Right renal cortex interstitium (tissue), 3 donors: ENCODE data around the gene CHD2. TPM values are rescaled to one million over a fixed set of nuclear protein-coding genes. Genes with fewer than 3 reads are reported as not detected.

Experiments used
- DNase-seq, 3 donors: peaks; one replicate each; pipeline ENCODE4 v3.0.0-alpha.2; 2013; ENCODE audit warnings: low read depth in 3 of 3, low spot score in 2 of 3
- polyA plus RNA-seq, 3 donors: library from polyadenylated mRNA; unstranded; fragments of 120-200 nt; gene quantifications; one replicate each; pipeline ENCODE4 v1.2.1, GENCODE V29; 2013; ENCODE audit not compliant: insufficient read length in 3 of 3

The CHD2 gene
- polyA plus RNA-seq, 3 donors = 89.8 to 120 (median 105) TPM

DNA sequence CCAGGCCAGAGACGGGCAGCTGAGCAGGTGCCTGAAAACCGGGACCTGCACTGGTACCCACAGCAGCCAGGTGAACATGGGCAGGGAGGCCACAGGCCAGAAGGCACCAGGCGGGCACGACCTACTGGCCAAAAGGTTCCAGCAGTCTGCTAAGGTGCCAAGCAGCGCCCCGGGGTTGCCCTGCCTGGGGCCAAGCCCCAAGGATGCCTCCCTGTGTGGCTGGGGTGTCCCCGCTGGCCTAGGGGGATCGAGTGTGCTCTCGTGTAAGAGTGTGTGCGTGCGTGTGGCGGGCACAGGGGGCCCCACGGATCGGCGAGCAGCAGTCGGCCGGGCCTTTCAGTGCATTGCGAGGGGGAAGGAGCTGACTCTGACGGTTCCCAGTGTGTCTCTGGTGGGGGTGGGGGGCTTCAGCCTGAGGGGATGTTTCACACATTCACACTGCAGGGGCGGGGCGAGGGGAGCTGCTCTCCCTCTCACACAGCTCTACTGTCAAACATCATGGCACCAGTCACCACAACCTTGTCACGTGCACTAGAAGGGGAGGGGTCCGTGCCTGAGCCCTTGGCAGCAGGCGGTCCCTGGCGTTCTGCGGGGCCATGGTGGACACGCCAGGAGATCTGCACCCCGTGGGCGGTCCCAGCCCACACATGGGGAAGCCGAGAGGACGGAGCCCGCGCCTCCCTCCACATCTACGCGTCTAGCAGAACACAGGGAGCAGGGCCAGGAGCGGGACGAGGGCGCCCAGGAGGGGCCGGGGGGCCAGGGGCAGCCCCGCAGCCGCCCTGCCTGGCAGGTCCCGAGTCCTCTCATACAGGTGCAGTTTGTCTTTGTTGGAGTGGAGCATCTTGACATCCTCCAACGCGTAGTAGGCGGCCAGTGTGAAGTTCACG, 144.4 kb downstream of the CHD2 start:
- DNase-seq = no peak

DNA sequence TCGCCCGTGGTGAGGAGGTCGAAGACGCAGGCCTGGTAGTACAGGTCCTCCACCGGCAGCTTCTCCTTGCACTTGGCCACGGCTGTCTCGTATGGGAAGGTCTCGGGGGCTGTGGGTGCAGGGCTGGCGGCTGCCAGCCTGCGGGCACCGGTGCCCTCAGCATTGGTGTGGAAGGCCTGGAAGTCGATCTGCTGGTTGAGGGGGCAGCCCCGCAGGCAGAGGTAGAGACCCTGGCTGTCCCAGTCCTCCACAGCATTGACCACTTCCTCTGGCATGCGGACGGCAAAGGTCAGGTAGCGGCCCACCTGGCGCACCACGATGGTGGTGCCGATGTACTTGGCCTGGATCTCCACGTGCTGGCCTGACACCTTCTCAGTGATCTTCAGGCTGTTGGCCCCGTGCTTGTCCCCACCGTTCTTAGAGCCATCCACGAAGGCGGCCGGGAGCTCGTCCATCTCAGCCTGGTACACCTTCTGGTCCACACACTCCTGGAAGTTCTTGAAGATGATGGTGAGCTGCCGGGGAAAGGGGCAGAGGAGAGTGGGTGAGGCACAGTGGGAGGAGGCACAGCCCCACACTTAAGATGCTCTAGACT, 145.2 kb downstream of the CHD2 start:
- no peak for DNase-seq

DNA sequence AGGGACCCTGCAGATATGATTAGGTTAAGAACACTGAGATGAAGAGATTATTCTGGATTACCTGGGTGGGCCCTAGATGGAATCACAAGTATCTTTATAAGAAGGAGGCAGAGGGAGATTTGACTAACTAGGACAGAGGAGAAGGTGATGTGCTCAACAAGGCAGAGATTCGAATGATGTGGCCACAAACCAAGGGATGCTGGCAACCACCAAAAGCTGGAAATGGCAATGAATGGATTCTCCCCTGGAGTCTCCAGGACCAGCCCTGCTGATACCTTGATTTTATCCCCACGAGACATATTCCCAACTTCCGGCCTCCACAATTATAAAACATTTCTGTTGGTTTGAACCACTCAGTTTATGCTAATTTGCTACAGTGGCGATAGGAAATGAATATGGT, 146.0 kb downstream of the CHD2 start:
- no peak for DNase-seq

- DNase-seq = no peak
Observed at GRCh38 chr15:93046721-93047120, 146.6 kb downstream of the CHD2 start.

GRCh38 chr15:93047621-93048425, 147.7 kb downstream of the CHD2 start:
- DNase-seq = no peak

GRCh38 chr15:93048426-93048721, 148.2 kb downstream of the CHD2 start:
- DNase-seq = no peak

DNA sequence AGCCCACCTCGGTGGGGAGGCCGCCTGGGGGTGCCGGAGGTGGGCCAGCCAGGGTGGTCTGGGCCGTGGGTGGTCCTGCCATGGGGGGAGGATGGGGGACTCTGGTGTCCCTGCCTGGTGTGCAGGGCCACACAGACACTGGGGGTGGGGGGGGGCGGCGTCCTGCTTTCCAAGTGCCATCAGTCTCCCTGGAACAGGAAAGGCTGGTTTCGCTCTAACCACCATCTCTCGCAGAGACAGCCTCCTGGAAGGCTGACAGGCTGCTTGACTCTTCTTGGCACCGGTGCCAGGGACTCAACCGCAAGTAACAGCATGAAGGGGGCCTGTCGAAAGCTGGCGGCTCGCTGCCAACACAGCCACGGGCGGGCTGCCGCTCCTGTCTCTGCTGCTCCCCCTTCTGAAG, 148.6 kb downstream of the CHD2 start:
- no peak for DNase-seq

GRCh38 chr15:93049233-93049632, 149.1 kb downstream of the CHD2 start:
- DNase-seq = no peak

DNA sequence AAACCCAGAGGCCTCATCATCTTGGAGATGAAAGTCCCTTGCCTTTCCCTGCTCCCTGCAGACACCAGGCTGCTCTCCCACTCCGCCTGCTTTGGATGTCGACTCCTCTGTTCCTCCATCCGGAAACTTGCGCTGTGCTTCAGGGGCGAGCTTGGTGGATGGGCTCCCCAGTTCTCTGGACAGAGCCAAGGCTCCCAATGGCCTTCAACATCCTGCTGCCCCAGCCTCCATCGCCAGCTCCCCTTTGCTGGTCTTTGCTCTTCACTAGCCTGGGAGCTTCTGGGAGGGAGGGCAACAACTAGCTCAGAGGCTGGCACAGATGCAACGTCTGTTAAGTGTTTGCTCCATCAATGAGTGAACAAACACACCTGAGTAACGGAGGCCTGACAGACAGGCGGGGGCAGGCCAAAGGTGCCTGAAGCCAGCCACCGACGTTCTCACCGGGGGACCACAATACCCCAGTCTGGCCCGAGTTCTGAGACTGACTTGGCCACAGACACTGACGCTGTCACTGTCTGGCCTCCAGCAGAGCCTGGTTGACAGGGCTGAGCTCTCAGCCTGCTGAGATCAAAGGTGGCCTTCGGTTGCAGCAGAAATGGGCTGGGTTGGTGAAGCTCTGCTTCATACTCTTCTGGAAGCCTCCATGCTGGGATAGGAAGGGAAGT, 149.9 kb downstream of the CHD2 start:
- no peak for DNase-seq

GRCh38 chr15:93050648-93051047, 150.5 kb downstream of the CHD2 start:
- no peak for DNase-seq

DNA sequence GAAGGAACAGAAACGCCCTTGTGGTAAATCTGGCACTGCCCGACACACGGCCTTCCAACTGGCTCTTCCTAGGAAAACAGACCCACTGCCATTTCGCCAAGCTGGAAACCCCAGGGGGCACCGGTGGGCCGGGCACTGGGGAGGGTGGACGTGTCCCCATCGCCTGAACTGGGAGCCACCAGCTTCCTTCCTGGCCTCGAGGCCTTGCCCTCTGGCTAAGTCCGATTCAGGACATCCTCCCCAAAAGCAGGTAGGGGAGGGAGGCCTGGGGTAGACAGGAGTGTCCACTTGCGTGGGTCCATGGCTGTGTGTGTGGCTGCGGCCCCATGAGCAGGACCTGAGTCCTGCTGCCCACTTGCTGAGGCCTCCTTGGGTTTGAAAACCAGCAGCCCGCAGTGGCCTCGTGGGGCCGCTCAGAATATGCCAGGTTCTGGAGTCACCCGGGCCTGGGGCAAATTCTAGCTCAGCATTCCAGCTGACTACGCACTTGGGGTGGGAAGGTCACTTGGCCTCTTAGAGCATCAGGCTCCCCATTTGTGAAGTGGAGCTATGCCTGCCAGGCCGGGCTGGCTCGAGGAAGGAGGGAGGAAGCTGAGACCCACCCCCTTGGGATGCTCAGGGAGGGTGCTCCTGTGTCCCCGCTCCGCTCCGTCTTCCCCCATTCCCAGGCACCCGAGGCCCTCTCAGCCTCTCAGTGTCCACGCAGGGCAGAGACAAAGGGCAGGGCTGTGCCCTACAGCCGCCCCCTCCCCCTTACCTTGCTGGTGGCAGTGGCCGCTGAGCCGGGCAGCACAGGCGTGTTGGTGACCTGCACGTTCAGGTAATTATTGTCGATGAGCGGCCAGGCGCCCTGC, 151.3 kb downstream of the CHD2 start:
- no peak for DNase-seq

DNA sequence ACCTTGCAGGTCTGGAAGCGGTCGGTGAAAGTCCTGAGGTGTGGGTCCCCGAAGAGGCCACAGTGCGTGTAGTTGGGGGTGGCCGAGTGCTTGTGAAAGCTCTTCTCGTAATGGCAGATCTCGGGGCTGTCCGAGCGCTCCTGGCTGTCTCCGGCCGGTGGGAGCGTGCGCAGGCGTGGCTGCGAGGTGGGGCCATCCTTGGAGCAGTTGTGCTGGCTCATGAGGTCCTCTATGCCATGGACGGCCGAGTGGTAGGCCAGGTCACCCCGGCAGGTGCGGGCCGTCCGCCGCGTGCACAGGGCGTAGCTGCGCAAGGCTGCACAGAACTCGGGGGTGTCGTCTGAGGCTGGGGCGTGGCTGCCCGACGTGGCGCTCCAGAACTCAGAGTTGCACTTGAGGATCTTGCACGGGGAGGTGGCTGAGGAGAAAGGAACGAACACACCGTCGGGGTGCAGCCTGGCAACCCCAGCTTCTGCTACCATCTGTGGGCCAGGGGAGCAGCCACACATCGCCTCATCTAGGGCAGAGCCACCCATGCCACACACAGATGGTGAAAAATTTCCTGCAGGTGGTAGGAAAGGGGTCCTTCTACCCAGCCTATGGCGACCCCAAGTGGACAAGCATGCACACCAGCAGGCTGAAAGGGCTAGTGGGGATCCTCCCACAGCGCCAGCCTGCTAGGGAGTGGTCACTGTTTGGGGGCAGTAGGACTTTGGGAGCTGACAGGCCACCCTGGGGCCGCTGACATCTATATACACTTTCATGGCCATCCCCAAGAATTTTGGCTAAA, 152.2 kb downstream of the CHD2 start:
- no peak for DNase-seq

DNA sequence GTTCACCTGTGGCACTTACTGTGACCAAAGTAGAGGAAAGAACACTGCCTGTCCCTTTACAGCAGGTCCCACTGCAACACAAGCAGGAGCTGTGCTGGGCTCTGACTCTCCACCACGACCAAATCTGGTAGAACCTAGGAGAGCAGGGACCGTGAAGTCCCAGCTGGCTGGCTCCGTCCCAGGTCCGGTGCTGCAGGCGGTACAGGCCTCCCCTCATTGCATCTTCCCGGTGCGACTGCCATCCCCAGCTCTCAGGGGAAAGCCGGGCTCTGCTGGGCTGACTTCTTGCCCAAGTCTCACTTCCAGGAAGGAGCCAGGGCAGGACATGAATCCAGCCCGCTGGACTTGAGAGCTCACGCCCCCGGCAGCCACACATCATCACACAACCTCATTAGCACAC, 155.1 kb downstream of the CHD2 start:
- DNase-seq = no peak

DNA sequence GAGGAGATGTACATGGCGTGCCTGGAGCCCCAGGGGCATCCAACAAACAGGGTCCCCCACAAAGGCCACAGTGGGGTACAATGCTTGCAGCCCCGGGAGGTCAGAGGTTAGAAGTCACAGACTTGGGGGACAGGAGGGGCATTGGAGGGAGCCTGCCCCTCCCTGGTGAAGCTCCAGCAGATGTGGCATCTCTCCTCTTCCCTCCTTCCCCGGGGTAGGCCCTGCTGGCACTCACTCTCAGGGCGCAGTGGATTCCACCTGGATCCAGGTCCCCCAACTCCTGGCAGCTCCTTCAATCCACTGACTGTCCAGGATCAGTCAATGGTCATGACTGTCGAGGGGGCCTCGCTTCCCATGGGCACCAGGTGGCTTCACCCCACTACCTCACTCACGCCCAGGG, 156.7 kb downstream of the CHD2 start:
- DNase-seq = no peak

DNA sequence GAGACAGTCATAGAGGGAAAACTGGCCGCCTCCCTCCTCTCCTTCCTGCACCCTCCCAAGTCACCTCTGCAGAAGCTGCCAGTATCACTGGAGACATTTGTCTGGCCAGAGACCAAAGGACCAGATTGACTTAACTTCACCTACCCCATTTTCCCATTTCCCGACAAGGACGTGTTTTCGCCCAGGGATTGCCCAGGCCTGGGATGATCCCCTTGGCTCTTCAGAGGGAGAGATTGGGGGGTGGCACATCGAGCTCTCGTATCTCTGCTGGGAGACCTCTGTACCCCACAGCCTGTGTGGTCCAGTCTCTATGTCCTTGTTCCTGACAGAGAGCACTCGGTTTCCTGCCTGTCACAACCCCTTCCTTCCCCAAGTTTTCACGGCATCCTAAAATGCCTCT, 157.5 kb downstream of the CHD2 start:
- DNase-seq = no peak

- DNase-seq = no peak
Observed at GRCh38 chr15:93058128-93058527, 158.0 kb downstream of the CHD2 start.

DNA sequence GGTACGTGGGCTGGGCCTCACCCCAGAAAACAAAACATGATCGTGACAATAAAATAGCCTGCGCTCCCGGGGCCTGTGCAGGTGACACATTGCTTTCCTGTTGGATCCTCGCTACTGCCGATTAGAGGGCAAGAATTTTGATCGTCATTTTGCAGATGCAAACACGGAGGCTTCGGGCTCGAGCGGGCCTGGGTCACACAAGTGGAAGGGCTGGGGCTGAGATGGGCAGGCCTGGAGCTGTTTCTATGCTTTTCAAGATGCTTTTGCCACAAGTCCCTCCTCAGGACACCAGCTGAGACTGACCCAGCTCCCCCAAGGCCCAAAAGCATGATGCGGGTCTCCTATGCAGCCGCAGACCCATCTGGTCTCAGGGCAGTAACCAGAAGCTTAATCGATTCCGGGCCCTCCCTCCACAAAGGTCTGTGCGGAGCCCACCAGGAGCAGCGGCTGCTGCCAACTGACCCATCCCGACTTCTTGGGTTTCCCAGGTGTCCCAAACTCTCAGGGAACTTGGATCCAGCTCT, 158.8 kb downstream of the CHD2 start:
- no peak for DNase-seq

DNA sequence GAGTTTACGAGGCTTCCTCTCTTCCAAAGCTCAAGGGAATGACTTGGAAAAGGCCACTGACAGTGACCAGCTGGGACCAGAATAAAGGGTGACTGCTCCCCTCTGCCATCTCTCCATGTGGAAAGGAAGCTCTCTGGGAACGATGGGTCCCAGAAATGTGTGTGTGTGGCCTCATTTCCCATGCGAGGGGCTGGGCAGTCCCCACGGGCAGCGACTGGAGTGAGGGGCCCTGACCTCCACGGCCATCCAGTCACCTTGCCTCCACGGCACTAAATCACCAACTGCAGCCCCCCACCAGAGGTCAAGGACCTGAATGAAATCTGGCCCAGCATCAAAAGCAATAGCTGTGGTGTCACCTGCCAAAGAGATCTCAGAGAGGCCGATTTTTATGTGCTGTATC, 159.3 kb downstream of the CHD2 start:
- DNase-seq = no peak
